ENCODE data around the gene MAPK10.

DNA sequence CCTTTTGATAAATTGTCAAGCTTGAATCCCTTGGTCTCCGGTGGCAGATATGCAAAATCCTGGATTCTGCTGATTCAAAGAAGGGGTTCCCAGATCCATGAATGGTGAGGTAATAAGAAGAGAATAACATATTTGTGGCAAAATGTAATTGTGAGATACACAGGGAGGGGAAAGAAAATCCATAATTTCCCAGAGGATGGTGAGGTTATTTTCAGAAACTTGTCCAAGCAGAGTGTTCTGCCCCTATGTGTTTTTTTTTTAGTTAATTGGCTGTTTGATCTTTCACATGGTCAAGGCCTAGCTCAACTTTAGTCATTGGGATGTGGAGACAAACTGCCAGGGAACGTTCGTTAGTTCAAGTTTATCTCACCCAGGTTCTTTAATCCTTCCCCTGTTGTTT lies 408.8 kb downstream of the MAPK10 start:
- TF ChIP-seq POLR2A (IDR thresholded peaks at IDR 0.05), result no peak
- TF ChIP-seq, protein P1, sequence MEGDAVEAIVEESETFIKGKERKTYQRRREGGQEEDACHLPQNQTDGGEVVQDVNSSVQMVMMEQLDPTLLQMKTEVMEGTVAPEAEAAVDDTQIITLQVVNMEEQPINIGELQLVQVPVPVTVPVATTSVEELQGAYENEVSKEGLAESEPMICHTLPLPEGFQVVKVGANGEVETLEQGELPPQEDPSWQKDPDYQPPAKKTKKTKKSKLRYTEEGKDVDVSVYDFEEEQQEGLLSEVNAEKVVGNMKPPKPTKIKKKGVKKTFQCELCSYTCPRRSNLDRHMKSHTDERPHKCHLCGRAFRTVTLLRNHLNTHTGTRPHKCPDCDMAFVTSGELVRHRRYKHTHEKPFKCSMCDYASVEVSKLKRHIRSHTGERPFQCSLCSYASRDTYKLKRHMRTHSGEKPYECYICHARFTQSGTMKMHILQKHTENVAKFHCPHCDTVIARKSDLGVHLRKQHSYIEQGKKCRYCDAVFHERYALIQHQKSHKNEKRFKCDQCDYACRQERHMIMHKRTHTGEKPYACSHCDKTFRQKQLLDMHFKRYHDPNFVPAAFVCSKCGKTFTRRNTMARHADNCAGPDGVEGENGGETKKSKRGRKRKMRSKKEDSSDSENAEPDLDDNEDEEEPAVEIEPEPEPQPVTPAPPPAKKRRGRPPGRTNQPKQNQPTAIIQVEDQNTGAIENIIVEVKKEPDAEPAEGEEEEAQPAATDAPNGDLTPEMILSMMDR (IDR thresholded peaks at IDR 0.05), result no peak
